ENCODE data around the gene ABRACL. TPM values are rescaled to one million over a fixed set of nuclear protein-coding genes. Genes with fewer than 3 reads are reported as not detected.

The ABRACL gene
- total RNA-seq, 6 experiments from 2014 or later: 22.5 to 52.0 (median 39.6) TPM

DNA sequence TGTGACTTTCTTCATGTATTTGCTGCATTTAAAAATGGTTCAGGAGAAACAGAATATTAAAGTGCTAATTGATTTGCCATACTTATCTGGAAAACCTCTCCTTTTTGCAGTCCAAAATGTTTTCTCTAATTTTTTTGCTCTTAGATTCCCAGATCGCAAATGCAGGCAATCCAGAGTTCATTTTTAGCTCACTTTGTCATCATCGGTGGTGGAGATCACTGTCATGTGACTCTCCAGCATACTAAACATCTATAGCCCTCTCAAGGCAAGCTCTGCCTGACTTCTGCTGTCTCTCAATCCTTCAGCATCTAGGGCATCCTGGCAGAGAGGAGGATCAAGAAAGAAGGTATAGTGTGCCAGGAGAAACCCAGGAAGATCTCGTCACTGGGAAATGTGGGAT, 24.8 kb downstream of the ABRACL start:
- intact Hi-C loops (cut with DNase I): no loop called here
- TF ChIP-seq, protein P1, sequence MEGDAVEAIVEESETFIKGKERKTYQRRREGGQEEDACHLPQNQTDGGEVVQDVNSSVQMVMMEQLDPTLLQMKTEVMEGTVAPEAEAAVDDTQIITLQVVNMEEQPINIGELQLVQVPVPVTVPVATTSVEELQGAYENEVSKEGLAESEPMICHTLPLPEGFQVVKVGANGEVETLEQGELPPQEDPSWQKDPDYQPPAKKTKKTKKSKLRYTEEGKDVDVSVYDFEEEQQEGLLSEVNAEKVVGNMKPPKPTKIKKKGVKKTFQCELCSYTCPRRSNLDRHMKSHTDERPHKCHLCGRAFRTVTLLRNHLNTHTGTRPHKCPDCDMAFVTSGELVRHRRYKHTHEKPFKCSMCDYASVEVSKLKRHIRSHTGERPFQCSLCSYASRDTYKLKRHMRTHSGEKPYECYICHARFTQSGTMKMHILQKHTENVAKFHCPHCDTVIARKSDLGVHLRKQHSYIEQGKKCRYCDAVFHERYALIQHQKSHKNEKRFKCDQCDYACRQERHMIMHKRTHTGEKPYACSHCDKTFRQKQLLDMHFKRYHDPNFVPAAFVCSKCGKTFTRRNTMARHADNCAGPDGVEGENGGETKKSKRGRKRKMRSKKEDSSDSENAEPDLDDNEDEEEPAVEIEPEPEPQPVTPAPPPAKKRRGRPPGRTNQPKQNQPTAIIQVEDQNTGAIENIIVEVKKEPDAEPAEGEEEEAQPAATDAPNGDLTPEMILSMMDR (IDR thresholded peaks at IDR 0.05): no peak
- TF ChIP-seq POLR2A (IDR thresholded peaks at IDR 0.05): no peak
- H3K36me3 ChIP-seq: no peaks in the 10 kb centered on the region
- H3K27ac ChIP-seq: no peak overlapping the region
- H3K4me1 ChIP-seq: no peaks in the 10 kb centered on the region
- no peak for ATAC-seq
- no peaks in the 10 kb centered on the region for H3K27me3 ChIP-seq
- H3K9me3 ChIP-seq: no peaks in the 10 kb centered on the region
- H3K4me3 ChIP-seq: no peak overlapping the region
- no peak for DNase-seq
- 57% methylated on average over 3 of the region's 3 CpGs for WGBS (ENCODE audit: insufficient coverage, low coverage, low lambda C conversion rate, missing lambda C conversion rate)

DNA sequence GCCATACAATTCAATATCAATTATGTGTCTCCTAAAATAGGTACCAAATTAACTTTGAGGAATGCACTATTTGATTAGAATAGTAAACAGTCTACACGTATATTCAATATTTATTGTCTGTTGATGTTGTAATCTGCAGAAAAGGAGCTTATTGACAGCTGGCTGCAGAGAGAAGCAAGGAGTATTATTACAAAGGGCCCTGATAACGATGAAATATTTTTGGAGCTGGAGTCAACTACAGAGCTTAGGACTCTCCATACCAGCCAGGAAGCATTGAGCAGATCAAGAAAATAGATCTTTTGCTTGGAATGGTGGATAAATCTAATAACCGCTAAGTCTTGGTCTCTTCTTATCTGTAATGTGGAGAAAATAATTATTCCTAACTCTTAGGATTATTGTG, 25.5 kb downstream of the ABRACL start:
- H3K9me3 ChIP-seq: no peaks in the 10 kb centered on the region
- no peaks in the 10 kb centered on the region for H3K27me3 ChIP-seq
- no peak overlapping the region for H3K27ac ChIP-seq
- TF ChIP-seq, protein P1 (IDR thresholded peaks at IDR 0.05): no peak
- no peak for TF ChIP-seq POLR2A (IDR thresholded peaks at IDR 0.05)
- no peaks in the 10 kb centered on the region for H3K36me3 ChIP-seq
- WGBS (ENCODE audit: insufficient coverage, low coverage, low lambda C conversion rate, missing lambda C conversion rate): 70% methylated on average over 3 of the region's 3 CpGs
- H3K4me3 ChIP-seq: no peak overlapping the region
- intact Hi-C loops (cut with DNase I): no loop called here
- DNase-seq (no peak), ATAC-seq (no peak)
- no peaks in the 10 kb centered on the region for H3K4me1 ChIP-seq

DNA sequence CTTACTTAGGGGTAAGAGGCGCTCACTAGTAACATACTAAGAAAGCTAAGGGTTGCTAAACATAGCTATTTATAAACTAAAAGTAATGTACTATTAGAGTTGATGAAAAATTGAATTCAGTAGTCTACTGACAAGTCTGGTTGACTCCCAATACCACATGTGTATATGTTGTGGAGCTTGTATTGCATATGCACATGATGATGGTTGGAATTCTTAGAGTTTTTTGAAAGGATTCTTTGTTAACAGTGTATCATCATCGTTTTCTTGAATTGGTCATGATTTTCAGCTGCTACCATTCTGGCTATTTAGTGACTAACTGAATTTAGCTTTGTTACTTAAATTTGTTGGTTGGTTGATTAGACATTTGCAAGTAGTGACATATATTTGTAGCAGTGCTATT, 27.2 kb downstream of the ABRACL start:
- Histone ChIP-seq H3K4me1 (no peaks in the 10 kb centered on the region), H3K4me3 (no peak overlapping the region), H3K27me3 (no peaks in the 10 kb centered on the region), H3K36me3 (no peaks in the 10 kb centered on the region), H3K9me3 (no peaks in the 10 kb centered on the region), H3K27ac (no peak overlapping the region)
- TF ChIP-seq POLR2A (IDR thresholded peaks at IDR 0.05): no peak
- TF ChIP-seq, protein P1 (IDR thresholded peaks at IDR 0.05): no peak
- intact Hi-C loops (cut with DNase I): no loop called here
- no peak for ATAC-seq
- DNase-seq: no peak
- 83% methylated on average over 2 of the region's 2 CpGs for WGBS (ENCODE audit: insufficient coverage, low coverage, low lambda C conversion rate, missing lambda C conversion rate)

DNA sequence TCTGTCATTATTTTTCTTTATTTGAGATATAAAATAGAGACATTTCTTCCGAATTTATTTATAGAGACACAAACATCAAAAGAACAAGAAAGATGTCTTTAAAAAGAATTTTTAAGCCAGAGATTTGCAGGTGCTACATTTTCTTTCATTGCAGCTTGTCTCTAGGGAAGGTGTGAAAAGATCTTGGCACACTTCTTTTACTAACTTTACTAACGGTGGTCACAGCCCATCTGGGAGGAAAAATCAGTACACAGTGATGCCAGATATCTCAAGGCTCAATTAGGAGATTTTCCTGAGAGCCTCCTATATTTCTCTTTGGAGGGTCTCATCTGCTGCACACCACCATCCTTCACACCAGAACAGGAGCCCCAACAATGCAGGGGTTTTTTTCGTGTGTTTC, 29.5 kb downstream of the ABRACL start:
- Histone ChIP-seq H3K9me3 (no peaks in the 10 kb centered on the region), H3K27ac (no peak overlapping the region), H3K36me3 (no peaks in the 10 kb centered on the region), H3K4me3 (no peak overlapping the region), H3K27me3 (no peaks in the 10 kb centered on the region), H3K4me1 (no peaks in the 10 kb centered on the region)
- intact Hi-C loops (cut with DNase I): no loop called here
- 71% methylated on average over 3 of the region's 3 CpGs for WGBS (ENCODE audit: insufficient coverage, low coverage, low lambda C conversion rate, missing lambda C conversion rate)
- no peak for DNase-seq
- no peak for TF ChIP-seq POLR2A (IDR thresholded peaks at IDR 0.05)
- TF ChIP-seq, protein P1 (IDR thresholded peaks at IDR 0.05): no peak
- ATAC-seq: no peak

DNA sequence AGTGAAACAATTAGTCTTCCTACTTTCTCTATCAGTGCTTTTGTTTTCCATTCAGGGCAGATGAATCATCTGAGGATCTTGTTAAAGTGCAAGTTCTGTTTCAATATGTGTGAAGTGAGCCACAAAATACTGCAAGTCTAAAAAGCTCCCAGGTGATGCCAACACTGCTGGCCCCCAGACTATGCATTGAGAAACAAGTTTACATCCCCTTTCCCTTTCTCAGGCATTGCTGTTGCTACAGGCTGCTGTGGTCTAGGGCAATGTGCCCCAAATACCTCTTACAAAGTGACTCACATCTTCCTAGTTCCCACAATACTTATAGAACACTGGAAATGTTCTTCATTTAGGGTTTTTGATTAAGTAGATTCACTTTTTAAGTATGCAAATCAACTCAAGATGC, 31.8 kb downstream of the ABRACL start:
- ATAC-seq (no peak), DNase-seq (no peak)
- Histone ChIP-seq H3K9me3 (no peaks in the 10 kb centered on the region), H3K27me3 (no peaks in the 10 kb centered on the region), H3K27ac (no peak overlapping the region), H3K4me3 (no peak overlapping the region), H3K4me1 (no peaks in the 10 kb centered on the region), H3K36me3 (no peaks in the 10 kb centered on the region)
- TF ChIP-seq POLR2A (IDR thresholded peaks at IDR 0.05): no peak
- TF ChIP-seq, protein P1 (IDR thresholded peaks at IDR 0.05): no peak
- intact Hi-C loops (cut with DNase I): no loop called here

All from right lobe of liver (tissue), 6 donors.